OCI-LY1 (cell line): ENCODE results near the gene TGM6.

Source experiments
- H2AFZ ChIP-seq: fragments of 200-600 bp; sonication (generic), shearing (Covaris generic); 2 replicates; pipeline ENCODE4 v1.6.0; 2014; ENCODE audit warnings: antibody characterized with exemption, mild to moderate bottlenecking, low read length
- H3F3A ChIP-seq: fragments of 200-600 bp; sonication (generic), shearing (Covaris generic); 2 replicates; pipeline ENCODE4 v1.6.0; 2014; ENCODE audit warnings: mild to moderate bottlenecking, antibody characterized with exemption, low read length, moderate library complexity; ENCODE audit not compliant: insufficient read depth
- H3K27ac ChIP-seq: fragments of 200-600 bp; sonication (generic); 2 replicates; pipeline ENCODE4 v1.5.1; 2014; ENCODE audit warnings: low read length, mixed run types, mild to moderate bottlenecking, low read depth; ENCODE audit not compliant: poor library complexity, severe bottlenecking
- H3K27me3 ChIP-seq: fragments of 200-600 bp; sonication (generic); 2 replicates; pipeline ENCODE4 v1.6.0; 2014; ENCODE audit warnings: antibody characterized with exemption, mild to moderate bottlenecking, low read length, moderate library complexity; ENCODE audit not compliant: insufficient read depth
- H3K36me3 ChIP-seq: fragments of 200-600 bp; sonication (generic); 2 replicates; pipeline ENCODE4 v1.6.1; 2014; ENCODE audit warnings: mild to moderate bottlenecking, antibody characterized with exemption, low read length, moderate library complexity, mixed read lengths; ENCODE audit not compliant: insufficient read depth
- H3K4me1 ChIP-seq: fragments of 200-600 bp; sonication (generic); 2 replicates; pipeline ENCODE4 v1.5.1; 2014; ENCODE audit warnings: mild to moderate bottlenecking, low read length, moderate library complexity; ENCODE audit not compliant: insufficient read depth, severe bottlenecking
- H3K4me2 ChIP-seq: fragments of 200-600 bp; sonication (generic), shearing (Covaris generic); 2 replicates; pipeline ENCODE4 v1.6.1; 2014; ENCODE audit warnings: low read length
- H3K4me3 ChIP-seq: fragments of 200-600 bp; sonication (generic); 2 replicates; pipeline ENCODE4 v1.5.1; 2014; ENCODE audit warnings: low read length, low read depth, mild to moderate bottlenecking, mixed read lengths; ENCODE audit not compliant: poor library complexity, severe bottlenecking
- H3K79me2 ChIP-seq: fragments of 200-600 bp; shearing (Covaris generic); 2 replicates; pipeline ENCODE4 v1.6.1; 2016; ENCODE audit warnings: mixed run types, low read length, mixed read lengths; ENCODE audit not compliant: insufficient read depth
- H3K9ac ChIP-seq: fragments of 200-600 bp; sonication (generic), shearing (Covaris generic); 2 replicates; pipeline ENCODE4 v1.6.1; 2014; ENCODE audit warnings: mild to moderate bottlenecking, low read length, mixed read lengths
- H3K9me2 ChIP-seq: fragments of 200-600 bp; sonication (generic), shearing (Covaris generic); 2 replicates; pipeline ENCODE4 v1.6.1; 2014; ENCODE audit warnings: low read depth, mild to moderate bottlenecking, low read length, mixed read lengths
- H3K9me3 ChIP-seq: fragments of 200-600 bp; shearing (Covaris generic); 2 replicates; pipeline ENCODE4 v1.6.1; 2014; ENCODE audit warnings: low read length, mixed read lengths
- H4K20me1 ChIP-seq: fragments of 200-600 bp; sonication (generic), shearing (Covaris generic); 2 replicates; pipeline ENCODE4 v1.6.0; 2016; ENCODE audit warnings: mild to moderate bottlenecking, low read length; ENCODE audit not compliant: insufficient read depth
- CTCF ChIP-seq: fragments of 200-600 bp; sonication (generic), shearing (Covaris generic); IDR thresholded peaks from 2 replicates; pipeline ENCODE4 v1.5.1; 2017; ENCODE audit warnings: mild to moderate bottlenecking, antibody characterized with exemption, low read length, moderate library complexity, mixed read lengths
- EZH2 ChIP-seq: fragments of 200-600 bp; sonication (generic), shearing (Covaris generic); IDR thresholded peaks from 2 replicates; pipeline ENCODE4 v1.8.0; 2017; ENCODE audit warnings: borderline replicate concordance, mixed run types, mild to moderate bottlenecking, antibody characterized with exemption, low read length, moderate library complexity, mixed read lengths

The TGM6 gene

GRCh38 chr20:2416541-2417212, 36.0 kb downstream of the TGM6 start:
- Histone ChIP-seq H3K79me2 (no peaks in the 10 kb centered on the region), H3K9me2 (no peaks in the 10 kb centered on the region), H3K4me1 (no peaks in the 10 kb centered on the region), H3K27me3 (no peaks in the 10 kb centered on the region; the same call in 1 of the 2 replicates), H3K4me2 (no peak overlapping the region), H4K20me1 (no peaks in the 10 kb centered on the region), H3F3A (no peaks in the 10 kb centered on the region), H2AFZ (no peak overlapping the region), H3K4me3 (no peak overlapping the region), H3K36me3 (no peaks in the 10 kb centered on the region), H3K9me3 (no peaks in the 10 kb centered on the region), H3K9ac (no peak overlapping the region), H3K27ac (no peak overlapping the region)
- no peak for TF ChIP-seq EZH2
- TF ChIP-seq CTCF: no peak

- Histone ChIP-seq H3K4me3 (no peak overlapping the region), H3F3A (no peaks in the 10 kb centered on the region), H3K4me2 (no peak overlapping the region), H4K20me1 (no peaks in the 10 kb centered on the region), H3K36me3 (no peaks in the 10 kb centered on the region), H3K9ac (no peak overlapping the region), H3K9me2 (no peaks in the 10 kb centered on the region), H3K4me1 (no peaks in the 10 kb centered on the region), H3K27ac (no peak overlapping the region), H3K79me2 (no peaks in the 10 kb centered on the region), H3K27me3 (no peaks in the 10 kb centered on the region; the same call in 1 of the 2 replicates), H2AFZ (no peak overlapping the region), H3K9me3 (no peaks in the 10 kb centered on the region)
- TF ChIP-seq CTCF (no peak), EZH2 (no peak)
Measured at GRCh38 chr20:2417213-2417541, 36.5 kb downstream of the TGM6 start.

- no peaks in the 10 kb centered on the region; the same call in 1 of the 2 replicates for H3K27me3 ChIP-seq
- H3K79me2 ChIP-seq: no peaks in the 10 kb centered on the region
- TF ChIP-seq CTCF: no peak
- TF ChIP-seq EZH2: no peak
- no peak overlapping the region for H3K27ac ChIP-seq
- H3K9me2 ChIP-seq: no peaks in the 10 kb centered on the region
- no peaks in the 10 kb centered on the region for H4K20me1 ChIP-seq
- no peak overlapping the region for H2AFZ ChIP-seq
- no peaks in the 10 kb centered on the region for H3K36me3 ChIP-seq
- H3F3A ChIP-seq: no peaks in the 10 kb centered on the region
- H3K4me2 ChIP-seq: no peak overlapping the region
- no peaks in the 10 kb centered on the region for H3K4me1 ChIP-seq
- H3K9me3 ChIP-seq: no peaks in the 10 kb centered on the region
- H3K9ac ChIP-seq: no peak overlapping the region
- no peak overlapping the region for H3K4me3 ChIP-seq
Measured at GRCh38 chr20:2418388-2418787, 37.7 kb downstream of the TGM6 start.
